ENCODE results near the gene AGR2.
"Not testable (repeated sequence)": the region's sequence is repeated elsewhere in the genome, so short reads cannot be mapped to it uniquely, and the experiment has no call there.

The AGR2 gene

DNA sequence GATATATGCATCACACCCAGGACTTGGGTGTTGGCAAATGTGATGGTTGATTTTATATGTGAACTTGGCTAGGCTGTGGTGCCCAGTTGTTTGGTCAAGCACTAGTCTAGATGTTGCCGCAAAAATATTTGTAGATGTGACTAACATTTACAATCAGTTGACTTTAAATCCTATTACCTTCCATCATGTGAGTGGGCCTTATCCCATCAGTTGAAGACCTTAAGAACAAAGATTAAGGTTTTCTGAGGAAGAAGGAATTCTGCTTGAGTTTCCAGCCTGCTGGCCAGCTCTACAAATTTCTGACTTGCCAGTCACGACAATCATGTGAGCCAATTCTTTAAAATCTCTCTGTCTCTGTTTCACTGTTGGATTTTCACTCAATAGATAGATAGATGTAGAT lies 30.9 kb downstream of the AGR2 start:
- no peak for DNase-seq (ENCODE audit: low read depth)

DNA sequence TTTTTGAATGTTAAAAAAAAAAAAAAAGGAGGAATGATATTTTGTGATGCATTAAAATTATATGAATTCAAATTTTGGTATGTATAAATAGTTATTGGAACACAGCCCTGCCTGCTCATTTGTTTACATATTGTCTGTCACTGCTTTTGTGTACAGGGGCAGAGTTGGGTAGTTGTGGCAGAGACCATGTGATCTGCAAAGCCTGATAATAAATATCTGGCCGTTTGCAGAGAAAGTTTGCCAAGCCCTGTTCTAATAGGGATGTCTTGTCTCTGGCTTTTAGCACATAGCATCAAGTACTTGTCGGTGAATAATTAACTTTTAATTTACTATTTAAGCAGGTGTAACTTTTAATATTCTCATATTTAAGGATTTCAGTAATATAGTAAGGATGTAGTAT lies 31.5 kb downstream of the AGR2 start:
- no peak for DNase-seq (ENCODE audit: low read depth)

DNA sequence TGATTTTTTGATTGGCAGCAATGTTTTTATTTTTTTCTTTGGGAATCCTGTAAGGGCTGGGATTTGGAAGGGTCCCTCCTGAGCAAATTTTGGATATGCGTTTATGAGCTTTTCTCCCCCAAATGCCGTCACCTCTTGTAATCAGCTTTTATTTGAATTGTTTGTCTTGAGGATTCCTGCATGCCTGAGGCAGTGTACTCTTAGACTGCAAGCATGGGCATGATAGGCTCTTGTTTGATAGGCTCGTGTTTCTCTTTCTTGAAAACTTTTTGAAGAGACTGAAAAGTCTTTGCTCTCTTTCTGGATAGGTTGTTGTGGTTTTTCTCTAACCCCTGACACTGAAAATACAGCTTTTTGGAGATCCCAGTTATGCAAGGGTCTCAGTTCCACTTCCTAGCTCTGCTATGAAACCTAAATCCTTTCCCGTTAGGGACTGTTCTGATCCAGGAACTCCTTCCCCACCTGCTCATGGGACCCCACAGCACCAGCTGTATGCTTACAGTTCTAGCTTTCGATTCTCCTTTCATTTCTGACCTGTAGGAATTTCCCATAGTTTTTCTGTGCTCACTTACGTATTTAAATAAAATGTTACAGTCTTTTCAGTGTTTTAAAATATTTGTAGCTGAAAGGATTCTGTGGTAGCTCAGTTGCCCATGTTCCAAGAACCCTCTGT lies 34.0 kb downstream of the AGR2 start:
- DNase-seq (ENCODE audit: low read depth), result no peak

DNA sequence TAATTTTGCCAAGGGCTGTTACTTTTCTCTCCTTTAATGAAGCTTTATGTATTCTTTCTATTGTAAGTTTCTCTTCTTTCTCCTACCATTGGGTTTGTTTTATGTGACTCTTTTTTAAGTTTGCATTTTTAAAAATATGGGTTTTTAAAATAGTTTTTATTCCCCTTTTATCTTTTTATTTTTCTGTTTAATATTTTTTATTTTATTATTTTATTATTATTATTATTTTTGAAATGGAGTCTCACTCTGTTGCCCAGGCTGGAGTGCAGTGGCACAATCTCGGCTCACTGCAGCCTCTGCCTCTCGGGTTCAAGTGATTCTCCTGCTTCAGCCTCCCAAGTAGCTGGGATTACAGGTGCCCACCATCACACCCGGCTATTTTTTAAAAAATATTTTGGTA lies 34.8 kb downstream of the AGR2 start:
- DNase-seq (ENCODE audit: low read depth), result not testable (repeated sequence)

DNA sequence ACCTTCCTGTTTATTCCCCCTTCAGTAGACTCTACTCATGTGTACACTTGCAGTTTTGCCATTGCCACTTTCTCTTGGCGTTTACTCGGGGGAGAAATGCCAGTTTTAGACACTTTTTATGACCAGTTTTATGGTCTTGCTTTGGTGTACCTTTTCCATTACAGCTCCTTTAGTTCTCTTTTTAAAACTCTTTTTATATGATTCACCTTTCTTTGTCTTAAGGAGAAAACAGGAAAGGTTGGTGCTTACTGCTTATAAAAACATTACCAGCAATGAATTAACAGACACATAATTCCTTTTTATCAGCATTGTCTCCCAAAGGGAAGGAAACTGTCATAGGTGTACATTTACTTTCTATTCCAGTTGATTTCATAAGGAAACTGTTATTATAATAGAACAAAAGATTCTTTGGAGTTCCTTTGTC lies 39.4 kb downstream of the AGR2 start:
- DNase-seq (ENCODE audit: low read depth), result no peak

DNA sequence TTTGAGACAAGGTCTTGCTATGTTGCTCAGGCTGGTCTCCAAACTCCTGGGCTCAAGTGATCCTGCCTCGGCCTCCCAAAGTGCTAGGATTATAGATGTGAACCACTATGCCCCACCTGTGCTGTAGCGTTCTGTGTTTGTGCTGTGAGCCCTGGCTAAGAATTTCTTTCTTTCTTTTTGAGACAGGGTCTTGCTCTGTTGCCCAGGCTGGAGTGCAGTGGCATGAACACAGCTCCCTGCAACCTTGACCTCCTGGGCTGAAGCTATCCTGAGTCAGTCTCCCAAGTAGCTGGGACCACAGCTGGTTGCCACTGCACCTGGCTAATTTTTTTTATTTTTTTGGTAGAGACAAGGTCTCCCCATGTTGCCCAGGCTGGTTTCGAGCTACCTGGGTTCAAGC lies 39.9 kb downstream of the AGR2 start:
- DNase-seq (ENCODE audit: low read depth), result no peak

DNA sequence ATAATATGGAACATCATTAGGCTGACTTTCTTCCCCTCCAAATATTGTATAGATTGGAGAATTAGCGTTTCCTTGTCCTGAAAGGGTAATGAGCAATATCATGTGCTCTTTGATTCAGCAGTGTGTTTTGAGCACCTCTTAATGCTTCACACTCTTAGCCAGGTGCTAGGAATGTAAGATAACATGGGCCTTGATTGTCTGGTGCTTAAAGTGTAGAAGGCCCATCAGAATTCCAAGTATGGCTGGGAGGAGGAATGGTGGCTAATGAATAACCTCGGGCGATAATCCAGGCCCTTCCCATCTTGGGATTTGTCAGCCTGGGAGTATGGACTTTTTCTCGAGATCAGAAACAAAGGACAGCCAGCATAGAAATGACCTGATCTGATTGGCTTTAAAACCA lies 42.6 kb downstream of the AGR2 start:
- DNase-seq (ENCODE audit: low read depth), result no peak

DNA sequence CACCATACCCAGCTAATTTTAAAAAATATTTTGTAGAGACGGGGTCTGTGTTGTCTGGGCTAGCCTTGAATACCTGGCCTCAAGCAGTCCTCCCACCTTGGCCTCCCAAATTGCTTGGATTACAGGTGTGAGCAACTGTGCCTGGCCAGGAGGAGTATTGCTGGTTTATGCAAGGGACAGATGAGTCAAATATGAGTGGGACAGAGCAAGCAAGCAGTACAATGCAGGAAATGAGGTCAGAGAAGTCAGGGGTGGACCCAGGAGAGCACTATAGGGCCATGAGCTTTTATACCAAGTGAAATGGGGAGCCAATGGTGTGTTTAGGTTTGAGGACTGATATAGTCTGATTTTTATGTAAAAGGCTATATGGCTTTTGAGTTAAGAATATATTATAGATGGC lies 45.0 kb downstream of the AGR2 start:
- no peak for DNase-seq (ENCODE audit: low read depth)

DNA sequence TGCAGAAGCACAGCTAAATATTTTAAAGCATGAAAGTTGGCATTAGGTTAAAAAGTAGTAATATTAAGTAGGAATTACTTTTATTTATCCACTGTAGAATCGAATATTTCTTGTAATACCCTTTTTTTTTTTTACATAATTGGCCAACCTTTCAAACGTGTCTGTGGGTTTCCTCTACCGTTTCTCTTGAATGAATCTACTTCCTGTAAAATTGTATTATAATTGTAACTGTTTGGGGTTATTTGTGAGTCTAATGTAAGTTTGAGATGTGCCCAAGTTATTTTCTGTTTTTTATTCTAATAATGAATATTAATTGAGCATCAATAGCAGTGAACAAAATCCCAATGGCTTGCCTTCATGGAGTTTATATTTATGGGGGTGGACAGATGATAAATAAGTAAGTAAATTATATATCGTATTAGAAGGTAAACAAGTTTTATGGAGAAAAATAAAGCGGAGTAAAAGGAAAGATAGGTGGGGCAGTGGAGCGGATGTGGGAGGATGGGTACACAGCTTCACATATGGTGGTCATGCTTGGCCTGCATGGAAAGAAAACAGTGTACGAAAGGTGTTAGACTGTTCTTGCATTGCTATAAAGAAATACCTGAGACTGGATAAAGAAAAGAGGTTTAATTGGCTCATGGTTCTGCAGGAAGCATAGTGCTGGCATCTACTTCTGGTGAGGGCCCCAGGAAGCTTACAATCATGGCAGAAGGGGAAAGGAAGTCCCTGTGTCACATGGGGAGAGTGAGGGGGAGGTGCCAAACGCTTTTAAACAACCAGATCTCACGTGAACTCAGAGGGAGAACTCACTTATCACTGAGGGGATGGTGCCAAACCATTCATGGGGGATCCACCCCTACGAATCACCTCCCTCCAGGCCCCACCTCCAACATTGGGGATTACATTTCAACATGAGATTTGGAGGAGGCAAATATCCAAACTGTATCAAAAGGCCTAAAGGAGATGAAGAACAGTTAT lies 45.9 kb downstream of the AGR2 start:
- DNase-seq (ENCODE audit: low read depth), result no peak

DNA sequence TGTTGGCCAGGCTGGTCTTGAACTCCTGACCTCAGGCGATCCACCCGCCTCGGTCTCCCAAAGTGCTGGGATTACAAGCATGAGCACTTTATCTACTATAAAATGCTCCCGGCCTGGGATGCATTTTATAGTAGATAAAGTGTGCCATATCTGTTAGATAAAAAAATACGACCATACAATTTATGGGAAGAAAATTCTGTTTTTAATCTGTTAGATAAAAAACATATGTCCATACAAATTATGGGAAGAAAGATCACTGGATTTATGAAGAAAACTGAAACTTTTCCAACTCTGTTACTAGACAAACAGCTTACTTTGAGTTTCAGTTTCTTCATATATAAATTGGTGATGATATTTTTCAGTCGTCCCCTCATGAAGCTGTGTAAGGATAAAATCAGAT lies 46.8 kb downstream of the AGR2 start:
- no peak for DNase-seq (ENCODE audit: low read depth)

DNA sequence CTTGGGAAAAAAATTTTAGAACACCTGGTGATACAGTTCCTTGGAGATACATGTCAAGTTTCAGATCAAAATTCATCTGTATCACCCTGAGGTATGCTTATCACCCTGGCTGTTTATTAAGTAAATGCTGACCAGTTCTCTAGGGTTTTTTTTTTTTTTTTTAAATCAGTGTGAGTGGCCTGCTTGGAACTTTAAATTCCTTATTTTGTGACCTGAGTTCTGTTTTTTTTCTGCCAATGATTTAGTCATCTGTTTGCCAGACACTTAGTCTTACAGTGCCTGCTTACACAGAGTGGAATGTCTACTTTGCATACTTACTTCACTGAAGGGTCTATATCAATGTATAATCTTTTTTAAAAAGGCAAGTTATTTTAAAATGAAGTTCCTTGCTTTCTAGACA lies 49.4 kb downstream of the AGR2 start:
- no peak for DNase-seq (ENCODE audit: low read depth)

DNA sequence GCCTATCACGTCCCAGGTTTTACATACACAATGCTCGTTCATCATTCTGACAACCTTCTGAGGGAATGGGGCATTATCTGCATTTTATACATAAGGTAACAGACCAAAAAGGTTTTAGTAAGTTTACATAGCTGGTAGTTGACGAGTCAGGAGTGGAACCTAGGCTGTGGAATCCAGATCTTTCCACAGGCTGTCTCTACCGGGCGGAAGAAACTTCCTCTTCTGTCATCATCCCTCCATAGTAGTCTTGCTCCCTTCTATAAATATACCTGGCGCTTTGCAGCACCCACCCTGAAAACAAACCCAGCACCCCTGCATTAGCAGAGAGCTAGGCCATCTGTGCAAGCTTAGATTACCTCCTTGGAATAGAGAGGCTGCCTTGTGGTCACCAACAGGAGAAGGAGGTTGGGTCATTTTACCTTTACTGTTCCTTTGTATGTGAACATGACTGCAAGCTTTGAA lies 49.9 kb downstream of the AGR2 start:
- DNase-seq (ENCODE audit: low read depth), result no peak

DNA sequence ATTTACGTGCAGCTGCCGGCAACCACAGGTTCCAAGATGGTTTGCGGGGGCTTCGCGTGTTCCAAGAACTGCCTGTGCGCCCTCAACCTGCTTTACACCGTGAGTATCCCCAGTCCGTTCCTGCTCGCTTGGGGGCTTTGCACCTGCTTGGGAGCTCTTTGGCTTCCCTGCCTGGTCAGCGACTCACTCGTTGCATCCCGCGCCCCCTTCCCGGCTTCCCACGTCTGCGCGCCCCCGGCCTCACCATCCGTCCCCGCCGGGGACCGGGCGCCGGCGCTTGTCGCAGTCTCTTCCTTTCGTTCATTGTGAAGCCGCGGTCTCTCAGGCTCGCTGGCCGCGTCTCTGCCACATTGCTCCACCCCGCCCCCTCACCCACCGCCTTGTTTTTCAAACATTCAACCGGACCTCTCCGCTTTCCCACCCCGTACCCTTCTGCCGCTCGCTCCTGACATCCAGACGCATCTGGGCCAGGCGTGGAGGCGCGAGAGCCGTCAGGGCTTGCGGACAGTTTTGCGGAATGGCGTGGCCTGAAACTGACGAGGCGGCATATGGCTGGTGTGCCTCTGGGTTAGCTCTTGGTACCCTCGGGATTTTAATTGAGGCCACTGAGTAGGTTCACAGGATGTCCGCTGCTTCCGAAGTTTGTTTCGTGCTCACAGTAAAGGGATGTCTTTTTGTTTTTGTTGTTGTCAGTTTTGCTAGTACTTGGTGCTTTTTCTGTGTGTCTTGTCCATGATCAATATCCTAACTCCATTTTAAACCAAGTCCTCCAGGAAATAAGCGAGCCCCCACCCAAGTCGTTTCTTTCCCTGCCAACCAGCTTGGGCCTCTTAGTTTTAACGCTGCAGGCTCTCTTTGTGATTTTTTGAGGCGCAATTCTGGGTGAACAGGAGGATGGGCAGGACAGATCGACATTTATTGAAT lies 50.6 kb downstream of the AGR2 start:
- DNase-seq (ENCODE audit: low read depth), result no peak

DNA sequence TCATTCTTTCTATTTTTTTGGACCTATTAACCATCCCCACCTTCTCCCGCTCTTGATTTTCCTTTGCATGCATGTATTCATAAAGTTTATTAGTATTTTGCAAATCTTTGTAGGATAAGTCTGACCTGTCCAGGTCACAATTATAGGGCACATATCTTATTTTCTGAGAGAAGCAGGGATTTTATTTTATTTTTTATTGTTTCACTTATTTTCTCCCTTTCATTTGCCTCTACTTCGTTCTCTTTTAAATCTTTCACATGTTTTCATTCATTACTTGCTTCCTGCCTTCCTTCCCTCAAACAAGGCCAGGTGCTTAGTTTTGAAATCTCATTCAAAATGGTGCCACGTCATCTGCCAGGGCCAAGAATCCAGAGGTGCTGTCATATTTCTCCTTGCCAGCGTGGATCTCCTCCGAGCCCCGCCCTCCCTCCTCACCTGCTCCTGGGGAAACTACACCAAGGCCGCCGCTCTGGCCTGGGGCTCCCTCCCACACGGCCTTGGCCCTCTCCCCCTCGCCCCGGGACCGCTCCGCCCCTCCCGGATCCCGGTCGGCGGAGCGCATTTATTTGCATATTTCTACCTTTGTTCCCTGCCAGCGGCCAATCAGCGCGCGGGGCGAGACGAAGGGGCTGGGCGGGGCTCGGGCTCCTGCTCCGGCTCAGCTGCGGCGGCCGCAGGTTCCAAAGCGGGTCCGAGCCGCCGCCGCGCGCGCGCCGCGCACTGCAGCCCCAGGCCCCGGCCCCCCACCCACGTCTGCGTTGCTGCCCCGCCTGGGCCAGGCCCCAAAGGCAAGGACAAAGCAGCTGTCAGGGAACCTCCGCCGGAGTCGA lies 51.5 kb downstream of the AGR2 start, which contains the start of gene TSPAN13:
TSPAN13 (plus strand) TSS at position 654 of the 830 bp plus-strand sequence. CDS start 213 bp downstream, outside the sequence.
- DNase-seq (ENCODE audit: low read depth), result no peak

DNA sequence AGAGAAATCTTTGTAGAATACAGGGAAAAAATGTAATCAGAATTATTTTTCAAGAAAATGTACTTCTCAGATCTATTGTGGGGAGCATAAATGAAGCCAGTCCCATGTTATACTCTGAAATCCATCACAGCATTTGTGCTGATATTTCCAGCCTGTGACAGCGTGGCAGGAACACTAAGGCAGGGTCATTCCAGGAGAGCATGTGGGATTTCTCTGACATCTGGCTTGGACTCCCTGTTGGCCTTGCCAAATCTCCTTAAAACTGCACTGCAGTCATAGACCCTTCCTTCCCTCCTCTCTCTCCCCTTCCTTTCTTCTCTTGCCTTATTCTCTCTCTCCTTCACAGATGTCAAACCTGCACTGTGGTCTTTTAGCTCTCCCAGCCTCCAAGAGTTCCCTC lies 57.7 kb downstream of the AGR2 start:
- no peak for DNase-seq (ENCODE audit: low read depth)

DNA sequence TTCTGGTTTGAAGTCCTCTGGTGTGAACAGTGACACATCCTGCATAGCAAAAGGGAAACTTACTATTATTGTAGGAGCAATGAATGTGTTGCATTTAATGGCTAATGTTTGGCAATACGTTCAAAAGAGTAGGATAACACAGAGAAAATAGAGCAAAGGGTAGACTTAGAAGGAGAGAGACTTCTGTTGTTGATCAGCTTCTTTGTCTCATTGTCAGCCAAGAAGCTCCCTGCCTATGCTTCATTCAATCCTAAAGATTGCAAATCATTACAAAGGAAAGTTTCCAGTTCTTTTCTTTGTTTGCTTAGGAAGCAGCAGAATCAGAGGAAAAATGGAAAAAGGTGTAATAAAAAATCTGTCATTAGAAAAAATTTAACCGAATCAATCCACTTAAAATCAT lies 59.2 kb downstream of the AGR2 start:
- DNase-seq (ENCODE audit: low read depth), result no peak

DNA sequence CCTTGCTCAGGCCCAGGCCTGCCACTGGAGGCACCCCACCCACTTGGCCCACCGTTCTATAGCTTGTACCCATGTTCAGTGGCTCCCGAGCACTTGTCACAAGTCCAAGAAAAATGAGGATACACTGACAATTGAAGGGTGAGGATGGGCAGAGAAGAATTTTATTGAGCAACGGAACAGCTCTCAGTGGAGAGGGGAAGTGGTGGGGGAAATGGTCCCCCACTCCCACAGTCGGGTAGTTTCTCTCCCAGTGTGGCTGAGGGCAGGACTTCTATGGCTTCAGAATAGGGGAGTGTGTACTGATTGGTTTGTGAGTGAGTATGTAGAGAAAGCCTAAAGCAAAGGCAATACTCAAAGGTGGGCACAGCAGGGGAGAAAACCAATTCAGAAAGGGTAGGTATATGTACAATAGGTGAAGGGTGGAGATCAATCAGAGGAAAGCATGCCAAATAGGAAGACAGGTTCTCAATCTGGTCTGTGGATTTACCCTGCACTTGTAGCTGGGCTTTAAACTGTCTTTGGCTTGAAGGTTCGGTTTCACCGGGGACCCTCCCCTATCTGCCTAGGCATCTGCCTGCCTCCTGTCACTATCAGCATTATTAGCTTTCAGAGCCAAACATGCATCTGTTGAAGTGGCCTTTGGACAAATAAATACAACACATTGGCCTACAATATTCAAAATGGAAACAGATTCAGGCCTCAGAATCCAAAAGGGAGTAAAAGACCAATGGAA lies 60.1 kb downstream of the AGR2 start:
- DNase-seq (ENCODE audit: low read depth), result no peak

DNA sequence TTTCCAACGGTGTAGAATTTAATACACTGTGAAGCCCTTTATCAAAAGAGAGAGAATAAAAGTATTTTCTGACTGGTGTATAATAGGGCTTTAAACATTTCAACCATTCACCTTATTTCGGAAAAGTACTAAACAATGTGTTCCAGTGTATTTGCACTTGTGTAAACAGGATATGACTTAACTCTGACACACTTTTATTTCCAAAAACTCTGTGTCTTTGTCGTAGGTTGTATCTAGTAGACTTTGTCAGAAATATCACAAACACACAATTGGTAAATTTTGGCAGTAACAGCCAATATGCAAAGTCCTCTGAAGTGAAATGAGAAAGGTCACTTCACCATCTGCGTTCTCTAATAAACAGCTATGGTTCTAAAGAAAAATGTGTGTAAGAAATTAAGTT lies 61.6 kb downstream of the AGR2 start:
- no peak for DNase-seq (ENCODE audit: low read depth)

DNA sequence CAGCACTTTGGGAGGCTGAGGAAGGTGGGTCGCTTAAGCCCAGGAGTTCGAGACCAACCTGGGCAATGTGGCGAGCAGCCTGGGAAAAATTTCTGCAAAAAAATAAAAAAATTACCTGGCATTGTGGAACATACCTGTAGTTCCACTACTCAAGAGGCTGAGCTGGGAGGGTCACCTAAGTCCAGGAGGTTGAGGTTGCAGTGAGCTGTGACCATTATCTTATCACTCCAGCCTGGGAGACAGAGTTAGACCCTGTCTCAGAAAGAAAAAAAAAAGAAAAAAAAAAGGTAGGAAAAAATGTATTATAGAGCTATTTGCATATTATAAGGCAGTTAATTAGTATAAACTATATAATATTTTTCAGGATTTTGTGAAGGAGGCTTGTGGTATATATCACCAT lies 62.3 kb downstream of the AGR2 start:
- no peak for DNase-seq (ENCODE audit: low read depth)

Data from GM04503 (cell line).